Measurements from ENCODE around the gene ELOB.

DNA sequence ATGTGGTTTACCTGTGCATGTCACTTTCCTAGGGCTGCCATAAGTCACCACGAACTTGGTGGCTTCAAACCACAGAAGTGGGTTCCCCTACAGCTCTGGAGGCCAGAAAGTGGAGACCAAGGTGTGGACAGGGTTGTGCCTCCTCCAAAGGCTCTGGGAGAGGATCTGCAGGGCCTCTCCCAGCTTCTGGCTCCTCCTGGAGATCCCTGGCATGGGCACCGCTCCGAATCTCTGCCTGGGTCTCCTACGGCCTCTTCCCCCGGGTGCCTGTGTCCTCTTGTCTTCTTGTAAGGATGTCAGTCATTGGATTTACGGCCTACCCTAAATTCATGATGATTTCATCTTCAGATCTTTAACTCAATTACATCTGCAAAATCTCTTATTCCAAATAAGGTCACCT, 27.1 kb downstream of the ELOB start:
- TF ChIP-seq CTCF (IDR thresholded peaks at IDR 0.05) (no peak), POLR2A (IDR thresholded peaks at IDR 0.05) (no peak)
